GM23338 (cell line): ENCODE results near the gene FBXO17. TPM values are rescaled to one million over a fixed set of nuclear protein-coding genes. Genes with fewer than 3 reads are reported as not detected.

Source experiments
- ATAC-seq: fragments of 200-7000 bp; cut with Tn5 transposase; 3 replicates; pipeline ENCODE4 v1.9.1; 2020
- DNase-seq: peaks from one replicate; pipeline ENCODE4 v3.0.0-alpha.2; 2015; ENCODE audit warnings: low spot score
- H2AFZ ChIP-seq: fragments of 200-600 bp; sonication (generic); 2 replicates; pipeline ENCODE4 v1.8.0; 2016; ENCODE audit warnings: antibody characterized with exemption, mild to moderate bottlenecking, moderate library complexity
- H3F3A ChIP-seq: fragments of 200-600 bp; sonication (generic); replicated peaks from 2 replicates; pipeline ENCODE4 v1.8.0; 2017; ENCODE audit warnings: antibody characterized with exemption, mixed run types, low read depth
- H3K27ac ChIP-seq: fragments of 200-600 bp; sonication (generic); 2 replicates; pipeline ENCODE4 v1.6.1; 2016; ENCODE audit warnings: low read depth
- H3K27me3 ChIP-seq: fragments of 200-600 bp; sonication (generic); 2 replicates; pipeline ENCODE4 v1.8.0; 2016; ENCODE audit warnings: mild to moderate bottlenecking, mixed run types, moderate library complexity; ENCODE audit not compliant: insufficient read depth
- H3K36me3 ChIP-seq: fragments of 200-600 bp; sonication (generic); 2 replicates; pipeline ENCODE4 v1.8.0; 2016; ENCODE audit warnings: mild to moderate bottlenecking; ENCODE audit not compliant: insufficient read depth
- H3K4me1 ChIP-seq: fragments of 200-600 bp; sonication (generic); 2 replicates; pipeline ENCODE4 v1.8.0; 2016; ENCODE audit warnings: mild to moderate bottlenecking, moderate library complexity; ENCODE audit not compliant: insufficient read depth
- H3K4me2 ChIP-seq: fragments of 200-600 bp; sonication (generic); 2 replicates; pipeline ENCODE4 v1.7.1; 2017; ENCODE audit warnings: mixed run types
- H3K4me3 ChIP-seq: fragments of 200-600 bp; sonication (generic); 2 replicates; pipeline ENCODE4 v1.6.1; 2016; ENCODE audit warnings: mixed run types
- H3K79me2 ChIP-seq: fragments of 200-600 bp; sonication (generic); replicated peaks from 2 replicates; pipeline ENCODE4 v1.8.0; 2017; ENCODE audit warnings: mild to moderate bottlenecking; ENCODE audit not compliant: insufficient read depth
- H3K9me2 ChIP-seq: fragments of 200-600 bp; sonication (generic); 2 replicates; pipeline ENCODE4 v1.8.0; 2017; ENCODE audit not compliant: insufficient read depth
- H4K20me1 ChIP-seq: fragments of 200-600 bp; sonication (generic); replicated peaks from 2 replicates; pipeline ENCODE4 v1.8.0; 2017; ENCODE audit warnings: mild to moderate bottlenecking; ENCODE audit not compliant: insufficient read depth
- H3K27ac Mint-ChIP-seq: 2 replicates; pipeline ENCODE4 v1.8.0; 2020; ENCODE audit warnings: inconsistent platforms, mild to moderate bottlenecking, moderate library complexity, mixed read lengths
- H3K27me3 Mint-ChIP-seq: 3 replicates; pipeline ENCODE4 v1.8.0; 2022; ENCODE audit warnings: low read depth, mild to moderate bottlenecking, moderate library complexity, mixed read lengths, inconsistent platforms; ENCODE audit not compliant: insufficient read depth, poor library complexity
- H3K36me3 Mint-ChIP-seq: 3 replicates; pipeline ENCODE4 v1.8.0; 2021; ENCODE audit warnings: low read depth, mild to moderate bottlenecking, inconsistent platforms, moderate library complexity, mixed read lengths
- H3K4me1 Mint-ChIP-seq: 3 replicates; pipeline ENCODE4 v1.8.0; 2020; ENCODE audit warnings: mild to moderate bottlenecking, inconsistent platforms, mixed read lengths
- H3K4me3 Mint-ChIP-seq: 3 replicates; pipeline ENCODE4 v1.8.0; 2021; ENCODE audit warnings: moderate library complexity, mild to moderate bottlenecking, inconsistent platforms, mixed read lengths
- H3K9me3 Mint-ChIP-seq: 3 replicates; pipeline ENCODE4 v1.8.0; 2020; ENCODE audit warnings: moderate library complexity, mild to moderate bottlenecking, inconsistent platforms, mixed read lengths
- CREB1 ChIP-seq: fragments of 250-450 bp; sonication (Bioruptor Pico); IDR thresholded peaks from 2 replicates; pipeline ENCODE4 v1.5.0; 2020; ENCODE audit warnings: low read depth, mild to moderate bottlenecking, moderate library complexity
- CTCF ChIP-seq, 2 experiments: fragments of 200-600 bp in 1 of 2; sonication (generic) in 1 of 2; conservative IDR thresholded peaks; 2 replicates each; pipeline versions ENCODE4 v1.5.1 to v1.6.1; 2016 to 2017; ENCODE audit warnings: antibody characterized with exemption in 2 of 2, low read depth in 2 of 2, mild to moderate bottlenecking in 2 of 2, moderate library complexity in 1 of 2
- ETS1 ChIP-seq: IDR thresholded peaks from 2 replicates; pipeline ENCODE4 v1.6.1; 2016; ENCODE audit warnings: antibody characterized with exemption
- EZH2 ChIP-seq: fragments of 200-600 bp; sonication (generic); IDR thresholded peaks from one replicate; pipeline ENCODE4 v1.8.0; 2017; ENCODE audit warnings: antibody characterized with exemption, mild to moderate bottlenecking, low read depth; ENCODE audit not compliant: unreplicated experiment
- EZH2phosphoT487 ChIP-seq: fragments of 200-600 bp; sonication (generic); IDR thresholded peaks from one replicate; pipeline ENCODE4 v1.8.1; 2018; ENCODE audit warnings: antibody characterized with exemption; ENCODE audit not compliant: unreplicated experiment
- JUNB ChIP-seq: IDR thresholded peaks from one replicate; pipeline ENCODE4 v1.6.1; 2016; ENCODE audit warnings: antibody characterized with exemption; ENCODE audit not compliant: unreplicated experiment
- NANOG ChIP-seq: IDR thresholded peaks from 2 replicates; pipeline ENCODE4 v1.6.1; 2016; ENCODE audit warnings: antibody characterized with exemption, borderline replicate concordance
- POLR2AphosphoS5 ChIP-seq: IDR thresholded peaks from 2 replicates; pipeline ENCODE4 v1.6.1; 2016; ENCODE audit warnings: antibody characterized with exemption, low read depth
- STAT1 ChIP-seq: IDR thresholded peaks from one replicate; pipeline ENCODE4 v1.6.1; 2016; ENCODE audit warnings: antibody characterized with exemption; ENCODE audit not compliant: unreplicated experiment
- ZNF114 ChIP-seq: fragments of 250-450 bp; sonication (Bioruptor Pico); IDR thresholded peaks from 2 replicates; pipeline ENCODE4 v1.5.0; 2020; ENCODE audit warnings: mild to moderate bottlenecking, moderate library complexity
- ZNF331 ChIP-seq: fragments of 250-450 bp; sonication (Bioruptor Pico); IDR thresholded peaks from 2 replicates; pipeline ENCODE4 v1.5.0; 2020; ENCODE audit warnings: low read depth, mild to moderate bottlenecking, moderate library complexity
- ZNF462 ChIP-seq: fragments of 250-450 bp; sonication (Bioruptor Pico); IDR thresholded peaks from 2 replicates; pipeline ENCODE4 v1.5.0; 2020; ENCODE audit warnings: mild to moderate bottlenecking, moderate library complexity
- polyA plus RNA-seq: library from polyadenylated mRNA; unstranded; fragments of >200 nt; fragmentation: Nextera tagmentation; extraction: Ambion mirVana; gene quantifications from 2 replicates; pipeline ENCODE4 v1.2.1, GENCODE V29; 2016
- total RNA-seq: library from RNA; depleted of rRNA; stranded (reverse); fragments of >200 nt; shearing (Covaris generic); gene quantifications from 2 replicates; pipeline ENCODE4 v1.2.3, GENCODE V29; 2014

FBXO17 gene
- total and polyA plus RNA-seq, 2 experiments from 2014 or later: 17.2 to 29.0 TPM

- Mint-ChIP-seq H3K27me3 (no peaks in the 10 kb centered on the region), H3K36me3 (peaks cover 52% of the 10 kb centered on the region), H3K27ac (no peak overlapping the region), H3K4me1 (peaks cover under 1% of the 10 kb centered on the region; the same call in 1 of the 3 replicates), H3K9me3 (no peaks in the 10 kb centered on the region), H3K4me3 (no peak overlapping the region)
- ATAC-seq (no peak), DNase-seq (no peak)
- Histone ChIP-seq H3K79me2 (peaks cover 24% of the 10 kb centered on the region), H3F3A (0 out of 2 replicates have a peak, but pooled peaks cover 9% of the 10 kb centered on the region), H3K27me3 (no peaks in the 10 kb centered on the region), H3K4me2 (no peak overlapping the region), H4K20me1 (peaks cover 5% of the 10 kb centered on the region), H3K9me2 (no peaks in the 10 kb centered on the region), H3K27ac (no peak overlapping the region), H3K4me3 (no peak overlapping the region), H3K36me3 (peaks cover 18% of the 10 kb centered on the region; the same call in 1 of the 2 replicates), H3K4me1 (peaks cover 3% of the 10 kb centered on the region), H2AFZ (no peak overlapping the region)
- TF ChIP-seq ZNF114: no peak
Observed at GRCh38 chr19:38924388-38924787, 51.2 kb downstream of the FBXO17 start.

DNA sequence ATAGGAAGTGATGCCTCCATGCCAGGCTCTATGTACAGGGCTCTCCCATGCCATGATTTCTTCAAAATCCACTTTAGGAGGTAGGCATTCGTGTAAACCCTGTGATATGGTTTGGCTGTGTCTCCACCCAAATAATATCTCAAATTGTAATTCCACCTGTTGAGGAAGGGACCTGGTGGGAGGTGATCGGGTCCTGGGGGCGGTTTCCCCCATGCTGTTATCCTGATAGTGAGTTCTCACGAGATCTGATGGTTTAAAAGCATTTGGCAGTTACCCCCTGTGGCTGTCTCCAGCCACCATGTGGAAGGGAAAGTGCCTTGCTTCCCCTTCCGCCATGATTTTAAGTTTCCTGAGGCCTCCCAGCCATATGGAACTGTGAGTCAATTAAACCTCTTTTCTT, 53.1 kb downstream of the FBXO17 start:
- H3K27me3 ChIP-seq: no peaks in the 10 kb centered on the region
- H3K9me3 Mint-ChIP-seq: no peaks in the 10 kb centered on the region
- no peaks in the 10 kb centered on the region for H3K27me3 Mint-ChIP-seq
- peaks cover 2% of the 10 kb centered on the region; the same call in 1 of the 2 replicates for H4K20me1 ChIP-seq
- no peak overlapping the region for H3K4me3 Mint-ChIP-seq
- no peaks in the 10 kb centered on the region for H3K4me1 ChIP-seq
- peaks cover 18% of the 10 kb centered on the region; the same call in 1 of the 2 replicates for H3K36me3 ChIP-seq
- no peaks in the 10 kb centered on the region for H3K4me1 Mint-ChIP-seq
- H3K4me3 ChIP-seq: no peak overlapping the region
- H3K9me2 ChIP-seq: no peaks in the 10 kb centered on the region
- H3K79me2 ChIP-seq: peaks cover 5% of the 10 kb centered on the region
- DNase-seq (no peak), ATAC-seq (no peak)
- no peak overlapping the region for H3K27ac Mint-ChIP-seq
- H2AFZ ChIP-seq: no peak overlapping the region
- H3F3A ChIP-seq: 0 out of 2 replicates have a peak, but pooled peaks cover 9% of the 10 kb centered on the region
- no peak overlapping the region for H3K4me2 ChIP-seq
- H3K27ac ChIP-seq: no peak overlapping the region
- peaks cover 42% of the 10 kb centered on the region for H3K36me3 Mint-ChIP-seq
- TF ChIP-seq ZNF462 (CRISPR knock-in tag) (no peak), ETS1 (no peak), EZH2phosphoT487 (no peak), POLR2AphosphoS5 (no peak), JUNB (no peak), CTCF (conservative IDR thresholded peaks at IDR 0.05; ENCODE audit: low read depth in 2 of 2) (no peak), EZH2 (no peak), STAT1 (no peak), NANOG (no peak), ZNF114 (no peak), ZNF331 (CRISPR knock-in tag) (no peak), CREB1 (no peak)
